Astrocyte of the hippocampus (primary cell): Measurements from ENCODE around the gene NTS.

Source experiments
- DNase-seq: peaks from one replicate; pipeline ENCODE4 v3.0.0; 2011; ENCODE audit warnings: low read depth, low spot score

Gene NTS

DNA sequence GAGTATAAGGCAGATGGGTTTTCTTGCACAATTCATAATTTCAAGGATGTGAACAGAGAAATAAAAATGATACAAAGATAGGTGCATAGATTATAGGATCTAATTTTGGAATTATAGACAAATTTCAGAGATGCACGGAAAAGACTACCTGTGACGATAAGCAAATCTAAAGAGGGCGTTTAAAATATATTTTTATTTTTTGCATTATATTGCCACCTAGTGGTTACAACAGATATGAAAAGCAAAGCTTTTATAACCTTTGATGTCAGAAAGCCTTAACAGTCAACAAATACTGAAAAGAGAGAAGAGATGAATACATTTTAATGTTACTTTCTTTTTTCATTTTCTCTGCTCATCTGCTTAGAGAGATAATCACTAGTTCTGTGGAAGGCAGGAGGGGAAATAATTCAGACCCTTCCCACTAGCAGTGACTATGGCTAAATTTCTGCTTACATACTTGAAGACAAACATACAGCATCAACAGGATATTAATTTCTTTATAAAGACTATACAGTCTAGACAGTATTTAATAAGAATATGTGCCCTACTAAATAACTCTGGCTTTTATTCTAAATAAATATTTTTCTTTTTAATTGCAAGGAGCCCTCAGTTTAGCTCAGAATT is 46.3 kb downstream of the NTS start:
- DNase-seq: peak; percentile 26

DNA sequence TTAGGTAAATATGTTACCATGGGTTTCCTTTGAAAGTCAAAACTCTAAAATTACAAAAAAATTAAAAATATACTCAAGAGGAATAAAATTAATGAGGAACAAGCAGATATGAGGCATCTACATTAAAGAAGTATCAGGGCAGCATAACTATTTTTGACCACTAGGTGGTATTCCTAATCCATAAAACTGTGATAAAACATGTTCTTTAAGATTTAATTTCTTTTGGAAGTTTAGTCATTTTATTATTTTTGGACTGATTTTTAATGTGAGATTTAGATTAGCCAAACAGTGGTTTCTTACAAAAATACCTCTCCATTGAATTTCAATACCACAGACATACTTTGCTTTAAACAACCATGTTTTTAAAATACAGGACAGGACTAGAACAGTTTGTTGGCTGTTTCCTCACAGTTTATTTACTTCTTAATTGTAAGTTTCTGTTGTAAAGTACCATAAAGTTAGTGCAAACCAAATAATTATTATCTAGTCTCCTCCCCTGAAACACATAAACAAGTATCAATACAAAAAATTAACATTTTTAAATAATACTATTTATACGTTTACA is 49.8 kb downstream of the NTS start:
- peak; percentile 67 for DNase-seq

DNA sequence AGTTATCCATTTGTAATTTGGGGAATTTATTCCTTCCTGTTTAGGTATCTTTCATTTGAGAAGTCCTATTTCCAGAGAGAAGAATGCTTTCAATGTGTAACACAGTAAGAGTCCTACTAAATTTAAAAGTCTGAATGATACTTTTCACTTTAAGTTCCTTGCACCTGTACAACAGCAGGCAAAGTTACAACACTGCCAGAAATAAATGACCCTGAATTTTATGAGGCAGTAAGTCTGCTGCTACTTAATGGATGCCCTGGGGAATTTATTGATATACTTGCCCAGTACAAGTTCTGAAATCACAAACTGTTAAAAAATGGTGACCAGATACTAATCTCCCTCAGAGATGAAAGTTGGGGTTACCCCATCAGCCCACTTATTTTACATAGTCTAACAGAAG is 53.1 kb downstream of the NTS start:
- DNase-seq: no peak
